ENCODE results near the gene TM2D3. TPM values are rescaled to one million over a fixed set of nuclear protein-coding genes. Genes with fewer than 3 reads are reported as not detected.

TM2D3 gene
- total and polyA plus RNA-seq, 2 of the 8 experiments (the other 6 are each of a cell fraction or from before 2014, with no cell fraction given): 26.4 to 28.0 TPM

- Histone ChIP-seq H3K9ac (replicated peaks in 1 of 4; ENCODE audit: extremely low read depth in 1 of 4, low read depth in 3 of 4, low read length in 3 of 4) (no peak overlapping the region), H2BK5ac (ENCODE audit: low read depth, low read length) (no peak overlapping the region), H3K14ac (ENCODE audit: insufficient read length) (no peak overlapping the region), H3K23me2 (ENCODE audit: low read depth, low read length) (no peaks in the 10 kb centered on the region; the same call in 1 of the 2 replicates), H3K18ac (ENCODE audit: extremely low read depth, low read length) (no peak overlapping the region), H3K23ac (ENCODE audit: insufficient read length) (no peak overlapping the region), H4K20me1 (replicated peaks in 1 of 2; ENCODE audit: control insufficient read depth in 1 of 2, insufficient read depth in 2 of 2, low read length in 2 of 2) (no peaks in the 10 kb centered on the region), H4K91ac (replicated peaks; ENCODE audit: insufficient read length, low read length) (no peak overlapping the region), H2BK15ac (ENCODE audit: low read length) (no peak overlapping the region), H3K79me2 (ENCODE audit: control insufficient read depth in 1 of 2, insufficient read depth in 2 of 2, low read length in 2 of 2) (no peaks in the 10 kb centered on the region), H3K56ac (replicated peaks; ENCODE audit: insufficient read length, low read depth, low read length) (no peak overlapping the region), H3K4me3 (ENCODE audit: extremely low read depth in 1 of 4, insufficient read depth in 2 of 4, low read depth in 3 of 4, low read length in 4 of 4) (no peak overlapping the region), H2BK20ac (ENCODE audit: low read length) (no peak overlapping the region), H4K8ac (ENCODE audit: extremely low read depth, insufficient read depth, low read length) (no peak overlapping the region), H2AK5ac (ENCODE audit: low read depth, low read length) (no peak overlapping the region), H3K4me2 (ENCODE audit: insufficient read depth in 1 of 2, low read depth in 2 of 2, low read length in 2 of 2) (no peak overlapping the region), H3K4ac (replicated peaks; ENCODE audit: insufficient read length, low read depth, low read length) (no peak overlapping the region), H3K27ac (ENCODE audit: low read depth, low read length) (no peak overlapping the region), H2BK120ac (replicated peaks; ENCODE audit: low read depth, low read length) (no peak overlapping the region), H3K79me1 (ENCODE audit: low read depth, low read length) (no peaks in the 10 kb centered on the region), H3K4me1 (replicated peaks in 1 of 4; ENCODE audit: control insufficient read depth in 3 of 4, insufficient read depth in 4 of 4, low read length in 3 of 4) (peaks cover 0 to 3% (median 0%) of the 10 kb centered on the region in 4 experiments; a peak in 1 of 7 replicates), H2AFZ (ENCODE audit: low read length) (no peak overlapping the region), H3K9me3 (ENCODE audit: insufficient read depth in 2 of 2, low read depth in 1 of 2, low read length in 1 of 2) (peaks cover 7% of the 10 kb centered on the region in 2 experiments; a peak in 2 of 4 replicates), H3K36me3 (ENCODE audit: control insufficient read depth in 2 of 4, insufficient read depth in 4 of 4, low read length in 3 of 4) (peaks cover 0 to 3% (median 0%) of the 10 kb centered on the region in 4 experiments; a peak in 2 of 8 replicates), H2BK12ac (ENCODE audit: low read depth, low read length) (no peak overlapping the region), H3K27me3 (replicated peaks in 1 of 4; ENCODE audit: control insufficient read depth in 3 of 4, extremely low read depth in 1 of 4, insufficient read depth in 3 of 4, low read length in 3 of 4) (no peaks in the 10 kb centered on the region; a peak in 1 of 7 replicates), H4K5ac (ENCODE audit: insufficient read length, low read depth, low read length) (no peak overlapping the region)
- WGBS, 2 experiments (ENCODE audit: extremely low coverage in 1 of 2, insufficient coverage in 1 of 2, insufficient read length in 1 of 2, insufficient replicate concordance in 2 of 2, low coverage in 1 of 2, low lambda C conversion rate in 2 of 2, missing lambda C conversion rate in 1 of 2): 98% methylated on average over 10 of the region's 10 CpGs; no CpG with 5 or more reads in 1 of the 2 experiments
- no peak for FAIRE-seq
- ChIA-PET POLR2A (ENCODE audit: partially characterized antibody) (no interaction called here), CTCF (ENCODE audit: partially characterized antibody) (interaction anchor here (1.2 to 3.0 kb wide), 5 partner anchors 12 to 363 kb away, joined by 3 to 21 read pairs (median 5); partner anchors contain the start of gene SNRPA1)
- DNase-seq (ENCODE audit: low read depth in 1 of 2, low spot score in 2 of 2): no peak
- TF ChIP-seq CBX8 (IDR thresholded peaks at IDR 0.05; ENCODE audit: borderline replicate concordance, low read depth, low read length): no peak
- TF ChIP-seq TAF7 (optimal IDR thresholded peaks at IDR 0.05; ENCODE audit: borderline replicate concordance, low read depth, low read length): no peak
Observed at GRCh38 chr15:101657171-101657570, 5.0 kb upstream of the TM2D3 start.
